Parathyroid adenoma (tissue), 2 donors: ENCODE measurements around the gene RER1.

Experiments used
- H2AFZ ChIP-seq: fragments of 300-600 bp; sonication (generic); one replicate; pipeline ENCODE4 v1.7.0; 2017; ENCODE audit warnings: antibody characterized with exemption, mild to moderate bottlenecking
- H3K27ac ChIP-seq: fragments of 300-600 bp; sonication (generic); one replicate; pipeline ENCODE4 v1.7.0; 2017
- H3K27me3 ChIP-seq: fragments of 300-600 bp; sonication (generic); one replicate; pipeline ENCODE4 v1.7.0; 2017; ENCODE audit warnings: low read length; ENCODE audit not compliant: control insufficient read depth, insufficient read depth
- H3K36me3 ChIP-seq: fragments of 300-600 bp; sonication (generic); one replicate; pipeline ENCODE4 v1.7.0; 2017; ENCODE audit warnings: low read length; ENCODE audit not compliant: control insufficient read depth, insufficient read depth
- H3K4me1 ChIP-seq: fragments of 300-600 bp; sonication (generic); one replicate; pipeline ENCODE4 v1.7.0; 2017; ENCODE audit warnings: control low read depth
- H3K4me2 ChIP-seq: fragments of 300-600 bp; sonication (generic); one replicate; pipeline ENCODE4 v1.7.0; 2017; ENCODE audit warnings: low read length
- H3K4me3 ChIP-seq: fragments of 300-600 bp; sonication (generic); one replicate; pipeline ENCODE4 v1.7.0; 2017; ENCODE audit warnings: low read depth, low read length
- H3K79me2 ChIP-seq: fragments of 300-600 bp; sonication (generic); one replicate; pipeline ENCODE4 v1.7.0; 2017; ENCODE audit warnings: control low read depth
- H3K9ac ChIP-seq: fragments of 300-600 bp; sonication (generic); one replicate; pipeline ENCODE4 v1.7.0; 2017; ENCODE audit warnings: mild to moderate bottlenecking
- H3K9me3 ChIP-seq: fragments of 300-600 bp; sonication (generic); one replicate; pipeline ENCODE4 v1.7.0; 2017; ENCODE audit warnings: low read length; ENCODE audit not compliant: control insufficient read depth
- CTCF ChIP-seq: fragments of 300-600 bp; sonication (generic); IDR thresholded peaks from one replicate; pipeline ENCODE4 v1.7.0; 2017; ENCODE audit warnings: antibody characterized with exemption, mild to moderate bottlenecking
- donor health status: primary hyperparathyroidism.

Gene RER1

GRCh38 chr1:2452201-2452931 lies 60.7 kb downstream of the RER1 start:
- Histone ChIP-seq H3K27me3 (no peaks in the 10 kb centered on the region), H3K9ac (no peak overlapping the region), H3K4me2 (no peak overlapping the region), H3K36me3 (no peaks in the 10 kb centered on the region), H3K79me2 (no peaks in the 10 kb centered on the region), H3K4me1 (no peaks in the 10 kb centered on the region), H3K4me3 (no peak overlapping the region), H2AFZ (no peak overlapping the region), H3K9me3 (no peaks in the 10 kb centered on the region), H3K27ac (no peak overlapping the region)
- TF ChIP-seq CTCF, result no peak

GRCh38 chr1:2452932-2453315 lies 61.3 kb downstream of the RER1 start:
- no peak overlapping the region for H3K27ac ChIP-seq
- no peaks in the 10 kb centered on the region for H3K9me3 ChIP-seq
- no peaks in the 10 kb centered on the region for H3K27me3 ChIP-seq
- no peaks in the 10 kb centered on the region for H3K4me1 ChIP-seq
- H3K4me3 ChIP-seq, result no peak overlapping the region
- no peak overlapping the region for H3K4me2 ChIP-seq
- no peaks in the 10 kb centered on the region for H3K79me2 ChIP-seq
- no peaks in the 10 kb centered on the region for H3K36me3 ChIP-seq
- TF ChIP-seq CTCF, result no peak
- H3K9ac ChIP-seq, result no peak overlapping the region
- H2AFZ ChIP-seq, result no peak overlapping the region

- no peak overlapping the region for H3K9ac ChIP-seq
- no peaks in the 10 kb centered on the region for H3K36me3 ChIP-seq
- H3K4me1 ChIP-seq, result no peaks in the 10 kb centered on the region
- H2AFZ ChIP-seq, result no peak overlapping the region
- H3K27ac ChIP-seq, result no peak overlapping the region
- H3K79me2 ChIP-seq, result no peaks in the 10 kb centered on the region
- no peak overlapping the region for H3K4me3 ChIP-seq
- H3K4me2 ChIP-seq, result no peak overlapping the region
- H3K9me3 ChIP-seq, result no peaks in the 10 kb centered on the region
- no peaks in the 10 kb centered on the region for H3K27me3 ChIP-seq
- TF ChIP-seq CTCF, result no peak
Measured at GRCh38 chr1:2454227-2454626, 62.6 kb downstream of the RER1 start.
